ENCODE results near the gene DRG1. TPM values are rescaled to one million over a fixed set of nuclear protein-coding genes. Genes with fewer than 3 reads are reported as not detected.
A peak's percentile ranks its signal among the peaks of the same experiment; 100 is the strongest.
"Not testable (repeated sequence)": the region's sequence is repeated elsewhere in the genome, so short reads cannot be mapped to it uniquely, and the experiment has no call there.

The DRG1 gene
- total RNA-seq, 1 experiment from 2014 or later: 79.2 TPM

DNA sequence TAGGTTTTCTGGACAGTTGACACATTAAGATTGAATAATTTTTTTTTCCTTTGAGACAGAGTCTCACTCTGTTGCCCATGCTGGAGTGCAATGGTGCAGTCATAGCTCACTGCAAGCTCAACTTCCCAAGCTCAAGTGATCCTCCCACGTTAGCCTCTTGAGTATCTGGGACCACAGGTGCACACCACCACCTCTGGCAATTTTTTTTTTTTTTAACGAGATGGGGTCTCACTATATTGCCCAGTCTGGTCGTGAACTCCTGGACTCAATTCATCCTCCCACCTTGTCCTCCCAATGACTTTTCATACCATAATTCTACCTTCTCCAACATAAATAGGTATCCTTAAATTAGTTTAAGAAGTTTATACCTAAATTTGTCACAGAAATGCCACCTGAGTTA is 81.7 kb downstream of the DRG1 start:
- ChIA-PET POLR2A (no interaction called here), CTCF (no interaction called here)
- DNase-seq (ENCODE audit: low spot score) (no peak), ATAC-seq (no peak)
- H3K36me3 Mint-ChIP-seq: peaks cover 45% of the 10 kb centered on the region
- H3K27me3 Mint-ChIP-seq (ENCODE audit: low read depth): no peaks in the 10 kb centered on the region
- H3K4me3 Mint-ChIP-seq: no peak overlapping the region
- TF ChIP-seq GRHL2 (CRISPR knock-in tag; IDR thresholded peaks at IDR 0.05; ENCODE audit: insufficient replicate concordance, severe bottlenecking): no peak
- peak; percentile 67; the same call in 1 of the 2 replicates for TF ChIP-seq ZNF121 (CRISPR knock-in tag; IDR thresholded peaks at IDR 0.05)
- H3K27ac Mint-ChIP-seq: no peak overlapping the region
- H3K9me3 Mint-ChIP-seq: no peaks in the 10 kb centered on the region
- no peaks in the 10 kb centered on the region for H3K4me1 Mint-ChIP-seq

GRCh38 chr22:31482470-31482869 is 83.1 kb downstream of the DRG1 start:
- H3K27ac Mint-ChIP-seq; ATAC-seq; CTCF ChIA-PET; H3K4me1 Mint-ChIP-seq; H3K9me3 Mint-ChIP-seq; H3K27me3 Mint-ChIP-seq (ENCODE audit: low read depth); POLR2A ChIA-PET; DNase-seq (ENCODE audit: low spot score); H3K4me3 Mint-ChIP-seq: not testable (repeated sequence)
- peaks cover 52% of the 10 kb centered on the region for H3K36me3 Mint-ChIP-seq

Other genes with a start within 250 kb of the DRG1 start
- 18.0 to 19.8 TPM (median 18.0 TPM) in 3 replicates for gene RNF185, start 239.4 kb upstream of the DRG1 start, total RNA-seq (2021)
- 33.1 to 42.8 TPM (median 33.6 TPM) in 3 replicates for gene LIMK2, start 187.3 kb upstream of the DRG1 start, total RNA-seq (2021)
- gene PIK3IP1, start 107.1 kb upstream of the DRG1 start, total RNA-seq (2021): 1.6 to 2.1 TPM (median 2.0 TPM) in 3 replicates
- gene PATZ1, start 53.3 kb upstream of the DRG1 start, total RNA-seq (2021): 60.5 to 72.7 TPM (median 72.6 TPM) in 3 replicates
- 19.7 to 23.6 TPM (median 22.8 TPM) in 3 replicates for gene EIF4ENIF1, start 90.2 kb downstream of the DRG1 start, total RNA-seq (2021)
- 37.9 to 43.6 TPM (median 38.7 TPM) in 3 replicates for gene SFI1, start 96.9 kb downstream of the DRG1 start, total RNA-seq (2021)